T-helper 17 cell (primary cell): ENCODE data around the gene DCAF6. TPM values are rescaled to one million over a fixed set of nuclear protein-coding genes. Genes with fewer than 3 reads are reported as not detected.

Source experiments
- ATAC-seq: fragments of 150-1000 bp; cut with Tn5 transposase; 2 replicates; pipeline ENCODE4 v1.10.0; 2021; ENCODE audit warnings: mild to moderate bottlenecking, moderate library complexity
- DNase-seq, 3 donors: peaks; one replicate each; pipeline versions ENCODE4 v3.0.0 to v3.0.0-alpha.2; 2020 to 2021
- H3K9me3 ChIP-seq: one replicate; pipeline ENCODE4 v1.7.0; 2013; ENCODE audit warnings: low read length, mild to moderate bottlenecking; ENCODE audit not compliant: control insufficient read depth, poor library complexity, severe bottlenecking
- H3K27ac Mint-ChIP-seq: one replicate; pipeline ENCODE4 v1.8.0; 2022; ENCODE audit warnings: mild to moderate bottlenecking, moderate library complexity, mixed read lengths
- H3K27me3 Mint-ChIP-seq: one replicate; pipeline ENCODE4 v1.8.0; 2022; ENCODE audit warnings: mixed read lengths
- H3K36me3 Mint-ChIP-seq: one replicate; pipeline ENCODE4 v1.8.0; 2022; ENCODE audit warnings: low read depth, mixed read lengths
- H3K4me1 Mint-ChIP-seq: one replicate; pipeline ENCODE4 v1.8.0; 2022; ENCODE audit warnings: mild to moderate bottlenecking, mixed read lengths
- H3K4me3 Mint-ChIP-seq: one replicate; pipeline ENCODE4 v1.8.0; 2022; ENCODE audit warnings: mild to moderate bottlenecking, moderate library complexity, mixed read lengths
- total RNA-seq, 4 donors: library from RNA in 2 of 4; stranded (reverse) in 2 of 4; gene quantifications; one replicate each; pipeline ENCODE4 v1.2.3 and lab custom pipeline; 2022 to 2026

The DCAF6 gene
- total RNA-seq, 2 donors from 2014 or later: 24.1 to 26.9 TPM

DNA sequence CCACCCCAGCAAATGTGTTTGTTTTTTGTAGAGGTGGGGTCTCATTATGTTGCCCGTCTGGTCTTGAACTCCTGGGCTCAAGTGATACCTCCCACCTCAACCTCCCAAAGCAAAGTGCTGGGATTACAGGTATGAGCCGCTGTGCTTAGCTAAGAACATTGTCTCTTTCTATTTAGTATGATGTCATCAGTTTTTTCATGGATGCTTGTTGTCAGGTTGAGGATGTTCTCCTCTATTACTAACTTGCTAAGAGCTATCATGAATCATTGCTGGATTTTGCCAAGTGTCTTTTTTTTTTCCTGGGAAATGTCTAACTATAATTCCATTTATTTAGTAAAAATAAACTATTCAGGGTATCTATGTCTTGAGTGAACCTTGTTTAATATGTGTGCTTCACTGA lies 19.4 kb downstream of the DCAF6 start:
- no peaks in the 10 kb centered on the region for H3K9me3 ChIP-seq
- H3K4me1 Mint-ChIP-seq: peaks cover 19% of the 10 kb centered on the region

DNA sequence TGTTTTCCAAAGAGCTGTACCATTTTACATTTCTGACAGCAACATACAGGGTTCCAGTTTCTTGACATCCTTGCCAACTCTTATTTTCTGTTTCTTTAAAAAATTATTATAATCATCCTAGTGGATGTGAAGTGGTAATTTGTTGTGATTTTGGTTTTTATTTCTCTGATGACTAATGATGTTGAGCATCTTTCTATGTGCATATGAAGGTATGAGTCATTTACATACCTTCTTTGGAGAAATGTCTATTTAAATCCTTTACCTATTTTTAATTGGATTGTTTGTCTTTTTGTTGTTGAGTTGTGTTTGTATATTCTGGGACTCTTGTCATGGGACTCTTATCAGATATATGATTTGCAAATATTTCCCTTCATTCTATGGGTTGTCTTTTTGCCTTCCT lies 21.2 kb downstream of the DCAF6 start:
- DNase-seq: no peak
- Mint-ChIP-seq H3K27ac (peak overlapping the region; percentile 9), H3K27me3 (no peaks in the 10 kb centered on the region), H3K4me3 (no peak overlapping the region), H3K4me1 (peaks cover 14% of the 10 kb centered on the region), H3K36me3 (peaks cover 6% of the 10 kb centered on the region)
- no peaks in the 10 kb centered on the region for H3K9me3 ChIP-seq
- no peak for ATAC-seq

More for the DNA sequence above, 19.4 kb downstream of the DCAF6 start:
- H3K27me3 Mint-ChIP-seq: no peaks in the 10 kb centered on the region
- DNase-seq (no peak), ATAC-seq (no peak)
- H3K4me3 Mint-ChIP-seq: no peak overlapping the region
- no peak overlapping the region for H3K27ac Mint-ChIP-seq
- H3K36me3 Mint-ChIP-seq: peaks cover 7% of the 10 kb centered on the region

DNA sequence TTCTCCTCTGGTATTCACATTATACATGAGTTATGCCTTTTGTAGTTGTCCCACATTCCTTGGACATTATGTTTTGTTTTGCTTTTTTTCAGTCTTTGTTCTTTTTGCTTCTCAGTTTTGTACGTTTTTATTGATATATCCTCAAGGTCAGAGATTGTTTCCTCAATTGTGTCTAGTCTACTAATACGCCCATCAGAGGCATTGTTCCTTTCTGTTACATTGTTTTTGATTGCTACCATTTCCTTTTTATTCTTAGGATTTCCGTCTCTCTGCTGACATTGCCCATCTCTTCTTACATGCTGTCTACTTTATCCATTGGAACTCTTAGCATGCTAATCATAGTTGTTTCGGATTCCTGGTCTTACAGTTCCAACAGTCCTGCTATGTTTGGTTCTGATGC lies 28.2 kb downstream of the DCAF6 start:
- Mint-ChIP-seq H3K27me3 (no peaks in the 10 kb centered on the region), H3K4me3 (no peak overlapping the region), H3K36me3 (peaks cover 5% of the 10 kb centered on the region), H3K4me1 (peaks cover 8% of the 10 kb centered on the region), H3K27ac (no peak overlapping the region)
- H3K9me3 ChIP-seq: no peaks in the 10 kb centered on the region
- DNase-seq (no peak), ATAC-seq (no peak)

DNA sequence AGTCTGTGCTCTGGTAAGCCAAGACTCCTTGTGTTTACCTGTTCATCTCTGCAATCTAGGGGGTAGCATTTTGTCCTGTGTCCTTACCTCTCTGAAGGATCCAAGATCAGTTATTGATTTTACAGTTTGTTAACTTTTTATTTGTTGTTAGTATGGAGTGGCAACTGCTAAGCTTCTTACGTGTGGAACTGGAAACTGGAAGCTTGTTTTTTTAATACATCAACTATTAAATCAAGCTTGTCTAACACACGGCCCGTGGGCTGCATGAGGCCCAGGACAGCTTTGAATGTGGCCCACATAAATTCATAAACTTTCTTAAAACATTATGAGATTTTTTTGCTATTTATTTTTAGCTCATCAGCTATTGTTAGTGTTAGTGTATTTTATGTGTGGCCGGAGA lies 29.6 kb downstream of the DCAF6 start:
- peaks cover 5% of the 10 kb centered on the region for H3K36me3 Mint-ChIP-seq
- no peak overlapping the region for H3K4me3 Mint-ChIP-seq
- no peak for DNase-seq
- H3K4me1 Mint-ChIP-seq: peaks cover 8% of the 10 kb centered on the region
- H3K27ac Mint-ChIP-seq: peak overlapping the region; percentile 9
- ATAC-seq: no peak
- H3K9me3 ChIP-seq: no peaks in the 10 kb centered on the region
- no peaks in the 10 kb centered on the region for H3K27me3 Mint-ChIP-seq

DNA sequence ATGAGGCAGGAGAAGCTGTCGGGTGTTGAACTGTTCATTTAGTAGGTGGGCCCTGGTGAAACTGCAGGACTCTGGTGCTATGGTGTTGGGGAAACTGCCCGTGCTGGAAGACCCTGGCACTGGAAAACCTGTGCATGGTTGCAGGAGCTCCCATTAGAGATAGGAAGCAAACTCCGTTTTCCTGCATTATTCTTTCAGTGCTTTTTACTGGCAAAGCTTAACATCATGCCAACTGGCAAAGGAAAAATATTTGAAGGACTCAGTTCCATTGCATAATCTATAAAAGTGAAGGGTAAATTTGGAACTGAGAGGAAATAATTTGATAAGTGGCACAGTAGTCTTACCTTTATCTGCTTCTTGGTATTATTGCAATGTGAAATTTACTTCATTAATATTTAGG lies 32.1 kb downstream of the DCAF6 start:
- DNase-seq: no peak
- H3K27me3 Mint-ChIP-seq: no peaks in the 10 kb centered on the region

DNA sequence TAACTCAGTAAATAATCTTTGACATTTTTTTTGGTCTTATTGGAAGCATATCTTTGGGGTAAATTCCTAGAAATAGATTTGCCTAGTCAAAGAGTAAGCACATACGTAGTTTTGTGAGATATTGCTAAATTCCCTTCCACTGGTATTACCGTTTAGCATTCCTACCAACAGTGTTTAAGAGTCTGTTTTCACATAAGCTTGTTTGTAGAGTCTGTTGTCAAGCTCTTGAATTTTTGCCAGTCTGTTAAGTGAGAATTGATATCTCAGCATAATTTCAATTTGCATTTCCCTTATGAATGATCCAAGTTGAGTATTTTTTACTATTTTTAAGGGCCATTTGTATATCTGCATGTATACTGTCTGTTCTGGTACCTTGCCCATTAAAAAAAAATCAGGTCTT lies 37.3 kb downstream of the DCAF6 start:
- Mint-ChIP-seq H3K36me3 (peaks cover 8% of the 10 kb centered on the region), H3K27me3 (no peaks in the 10 kb centered on the region), H3K4me3 (no peak overlapping the region), H3K4me1 (peaks cover 4% of the 10 kb centered on the region), H3K27ac (no peak overlapping the region)
- H3K9me3 ChIP-seq: no peaks in the 10 kb centered on the region
- no peak for ATAC-seq
- DNase-seq: no peak

More for the DNA sequence above, 32.1 kb downstream of the DCAF6 start:
- H3K4me3 Mint-ChIP-seq: no peak overlapping the region
- ATAC-seq: no peak
- H3K9me3 ChIP-seq: no peaks in the 10 kb centered on the region
- peaks cover 9% of the 10 kb centered on the region for H3K4me1 Mint-ChIP-seq
- H3K27ac Mint-ChIP-seq: no peak overlapping the region
- peaks cover 3% of the 10 kb centered on the region for H3K36me3 Mint-ChIP-seq

DNA sequence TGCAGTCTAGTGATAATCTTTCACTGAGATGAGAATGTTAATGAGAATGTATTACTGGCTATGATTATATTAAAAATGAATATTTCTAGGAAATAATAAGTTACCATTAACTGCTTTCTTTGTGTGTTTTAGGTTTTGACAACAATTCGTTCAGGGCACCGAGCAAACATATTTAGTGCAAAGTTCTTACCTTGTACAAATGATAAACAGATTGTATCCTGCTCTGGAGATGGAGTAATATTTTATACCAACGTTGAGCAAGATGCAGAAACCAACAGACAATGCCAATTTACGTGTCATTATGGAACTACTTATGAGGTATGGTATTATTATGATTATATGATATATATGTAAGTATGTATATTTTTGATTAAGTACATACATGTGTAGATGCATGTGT lies 38.2 kb downstream of the DCAF6 start:
- ATAC-seq (no peak), DNase-seq (no peak)
- no peaks in the 10 kb centered on the region for H3K27me3 Mint-ChIP-seq
- H3K4me1 Mint-ChIP-seq: peaks cover 6% of the 10 kb centered on the region
- H3K4me3 Mint-ChIP-seq: no peak overlapping the region
- H3K9me3 ChIP-seq: no peaks in the 10 kb centered on the region
- no peak overlapping the region for H3K27ac Mint-ChIP-seq
- H3K36me3 Mint-ChIP-seq: peaks cover 8% of the 10 kb centered on the region

DNA sequence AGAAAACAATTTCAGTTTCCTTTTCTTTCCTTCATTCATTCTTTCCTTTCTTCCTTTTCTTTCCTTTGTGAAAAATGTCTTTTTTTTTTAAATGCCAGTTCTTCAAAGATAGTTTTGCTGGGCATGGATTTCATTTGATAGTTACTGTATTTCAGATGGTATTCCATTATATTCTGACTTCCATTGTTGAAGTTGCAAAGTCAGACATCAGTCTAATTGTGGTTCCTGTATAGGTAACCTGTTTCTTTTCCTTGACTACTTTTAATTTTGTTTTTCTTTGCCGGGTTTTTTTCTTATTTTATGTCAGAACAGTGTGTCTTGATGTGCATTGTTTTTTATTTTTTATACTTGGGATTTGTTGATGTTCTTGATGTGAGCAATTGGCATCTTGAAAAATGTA lies 40.8 kb downstream of the DCAF6 start:
- no peak overlapping the region for H3K4me3 Mint-ChIP-seq
- peaks cover 10% of the 10 kb centered on the region for H3K36me3 Mint-ChIP-seq
- H3K27ac Mint-ChIP-seq: no peak overlapping the region
- ATAC-seq (no peak), DNase-seq (no peak)
- H3K9me3 ChIP-seq: no peaks in the 10 kb centered on the region
- peaks cover 13% of the 10 kb centered on the region for H3K4me1 Mint-ChIP-seq
- no peaks in the 10 kb centered on the region for H3K27me3 Mint-ChIP-seq

DNA sequence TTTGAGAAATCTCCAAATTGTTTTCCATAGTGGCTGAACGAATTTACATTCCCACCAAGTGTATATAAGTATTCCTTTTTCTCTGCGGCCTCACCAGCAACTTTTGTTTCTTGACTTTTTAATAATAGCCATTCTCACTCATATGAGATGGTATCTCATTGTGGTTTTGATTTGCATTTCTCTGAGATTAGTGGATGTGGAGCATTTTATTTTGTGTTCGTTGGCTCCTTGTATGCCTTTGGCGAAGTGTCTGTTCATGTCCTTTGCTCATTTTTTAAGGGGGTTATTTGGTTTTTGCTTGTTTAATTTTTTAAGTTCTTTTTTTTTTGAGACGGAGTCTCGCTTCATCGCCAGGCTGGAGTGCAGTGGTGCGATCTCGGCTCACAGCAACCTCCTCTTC lies 45.5 kb downstream of the DCAF6 start:
- DNase-seq (no peak), ATAC-seq (no peak)
- peaks cover 16% of the 10 kb centered on the region for H3K4me1 Mint-ChIP-seq
- H3K9me3 ChIP-seq: no peaks in the 10 kb centered on the region
- H3K36me3 Mint-ChIP-seq: peaks cover 13% of the 10 kb centered on the region
- H3K4me3 Mint-ChIP-seq: no peak overlapping the region
- no peaks in the 10 kb centered on the region for H3K27me3 Mint-ChIP-seq
- no peak overlapping the region for H3K27ac Mint-ChIP-seq

DNA sequence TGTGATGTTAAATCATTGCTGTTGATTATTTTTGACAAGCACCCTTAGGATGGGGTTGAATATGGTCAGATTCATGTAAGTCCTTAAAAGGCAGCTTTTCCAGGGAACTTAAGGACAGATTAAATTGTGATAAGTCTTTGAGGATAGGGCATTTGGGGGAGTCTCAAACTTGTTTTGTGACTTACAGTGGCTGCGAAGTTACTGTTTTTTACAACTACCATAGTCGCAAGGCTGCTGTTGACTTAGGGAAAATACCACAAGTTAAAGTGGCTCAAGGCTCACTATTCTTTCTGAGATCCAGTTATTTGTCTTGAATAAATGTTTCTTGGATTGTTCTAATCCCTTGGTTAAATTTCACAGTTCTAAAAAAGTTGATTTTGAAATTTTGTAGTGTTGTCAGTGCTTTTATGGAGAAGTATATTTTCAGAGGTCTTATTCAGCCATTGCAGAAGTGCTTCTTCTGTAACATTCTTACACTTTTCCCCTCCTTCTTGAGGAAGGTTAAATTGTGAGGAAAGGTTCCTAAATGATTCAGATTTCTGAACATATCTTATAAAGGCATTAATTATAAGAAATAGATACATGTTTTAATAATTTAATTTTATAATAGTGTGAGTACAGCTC lies 47.4 kb downstream of the DCAF6 start:
- no peak overlapping the region for H3K27ac Mint-ChIP-seq

DNA sequence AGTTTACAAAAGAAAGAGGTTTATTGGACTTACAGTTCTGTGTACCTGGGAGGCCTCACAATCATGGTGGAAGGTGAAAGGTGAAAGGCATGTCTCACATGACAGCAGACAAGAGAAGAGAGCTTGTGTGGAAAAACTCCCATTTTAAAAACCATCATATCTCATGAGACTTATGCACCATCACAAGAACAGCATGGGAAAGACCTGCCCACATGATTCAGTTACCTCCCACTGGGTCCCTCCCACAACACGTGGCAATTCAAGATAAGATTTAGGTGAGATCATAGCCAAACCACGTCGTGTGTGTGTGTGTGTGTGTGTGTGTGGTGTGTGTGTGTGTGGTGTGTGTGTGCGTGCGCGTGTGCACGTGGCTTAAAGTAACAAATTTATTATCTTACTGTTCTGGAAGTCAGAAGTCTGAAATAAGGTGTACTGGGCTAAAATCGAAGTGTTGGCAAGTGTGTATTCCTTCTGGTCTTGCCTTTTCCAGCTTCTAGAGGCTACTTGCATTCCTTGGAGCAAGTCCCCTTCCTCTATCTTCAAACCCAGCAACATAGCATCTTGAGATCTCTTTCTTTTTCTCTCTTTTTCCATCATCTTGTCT lies 48.5 kb downstream of the DCAF6 start:
- H3K27ac Mint-ChIP-seq: no peak overlapping the region
- H3K9me3 ChIP-seq: no peaks in the 10 kb centered on the region
- DNase-seq: no peak

More for the DNA sequence above, 47.4 kb downstream of the DCAF6 start:
- DNase-seq (no peak), ATAC-seq (no peak)
- no peaks in the 10 kb centered on the region for H3K9me3 ChIP-seq
- Mint-ChIP-seq H3K27me3 (no peaks in the 10 kb centered on the region), H3K36me3 (peaks cover 4% of the 10 kb centered on the region), H3K4me1 (peaks cover 16% of the 10 kb centered on the region), H3K4me3 (no peak overlapping the region)

DNA sequence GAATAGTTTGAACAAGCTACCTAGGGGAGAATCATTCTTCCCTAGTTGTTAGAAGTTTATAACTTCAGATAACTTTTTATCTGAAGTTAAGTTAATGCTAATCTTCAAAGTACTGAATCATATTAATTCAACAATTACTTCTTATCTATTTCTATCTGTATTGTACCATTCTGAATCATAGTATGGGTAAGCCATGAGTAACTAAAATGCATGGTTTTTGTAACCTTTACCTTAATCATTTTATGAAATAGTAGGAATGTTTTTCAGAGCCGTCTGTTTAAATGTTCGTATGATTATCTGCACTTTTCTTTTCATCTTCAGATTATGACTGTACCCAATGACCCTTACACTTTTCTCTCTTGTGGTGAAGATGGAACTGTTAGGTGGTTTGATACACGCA lies 50.7 kb downstream of the DCAF6 start:
- no peaks in the 10 kb centered on the region for H3K27me3 Mint-ChIP-seq
- ATAC-seq (no peak), DNase-seq (no peak)
- peaks cover 2% of the 10 kb centered on the region for H3K36me3 Mint-ChIP-seq
- H3K4me3 Mint-ChIP-seq: no peak overlapping the region
- H3K27ac Mint-ChIP-seq: no peak overlapping the region
- peaks cover 9% of the 10 kb centered on the region for H3K4me1 Mint-ChIP-seq
- no peaks in the 10 kb centered on the region for H3K9me3 ChIP-seq

More for the DNA sequence above, 48.5 kb downstream of the DCAF6 start:
- Mint-ChIP-seq H3K36me3 (peaks cover 4% of the 10 kb centered on the region), H3K27me3 (no peaks in the 10 kb centered on the region), H3K4me1 (peaks cover 13% of the 10 kb centered on the region), H3K4me3 (no peak overlapping the region)
- ATAC-seq: no peak

DNA sequence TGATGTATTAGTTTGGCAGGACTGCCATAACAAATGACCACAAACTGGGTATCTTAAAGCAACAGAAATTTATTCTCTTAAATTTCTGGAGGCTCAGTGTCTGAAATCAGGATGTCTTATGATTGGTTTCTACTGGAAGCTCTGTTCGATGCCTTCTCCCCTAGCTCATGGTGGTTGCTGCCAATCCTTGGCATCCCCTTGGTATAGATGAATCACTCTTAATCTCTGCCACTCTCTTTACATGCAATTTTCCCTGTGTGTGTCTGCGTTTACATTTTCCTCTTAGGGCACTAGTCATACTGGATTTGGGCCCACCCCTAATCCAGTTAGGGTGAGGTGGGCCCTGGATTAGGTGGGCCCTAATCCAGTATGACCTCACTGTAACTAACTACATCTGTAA lies 55.1 kb downstream of the DCAF6 start:
- H3K36me3 Mint-ChIP-seq: peaks cover 7% of the 10 kb centered on the region
- DNase-seq: no peak
- H3K4me3 Mint-ChIP-seq: no peak overlapping the region
- peaks cover 8% of the 10 kb centered on the region for H3K4me1 Mint-ChIP-seq
- no peaks in the 10 kb centered on the region for H3K9me3 ChIP-seq
- no peak for ATAC-seq
- H3K27ac Mint-ChIP-seq: no peak overlapping the region
- no peaks in the 10 kb centered on the region for H3K27me3 Mint-ChIP-seq

DNA sequence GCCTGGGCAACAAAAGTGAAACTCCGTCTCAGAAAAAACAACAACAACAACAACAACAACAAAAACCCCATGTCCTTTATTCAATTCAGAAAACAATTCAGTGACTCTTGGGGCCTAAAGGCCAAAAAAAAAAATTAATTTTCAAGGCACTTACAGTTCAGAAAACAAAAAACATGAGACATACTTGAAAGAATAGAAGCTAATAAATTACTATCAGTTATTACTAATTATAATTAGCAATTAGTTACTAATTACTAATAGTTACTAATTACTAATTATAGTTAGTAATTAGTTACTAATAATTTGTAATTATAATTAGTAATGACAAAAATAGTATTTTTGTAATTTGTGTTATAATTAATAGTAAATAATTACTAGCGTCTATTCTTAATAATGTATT lies 57.2 kb downstream of the DCAF6 start:
- H3K27me3 Mint-ChIP-seq: no peaks in the 10 kb centered on the region
- DNase-seq: no peak
- H3K4me1 Mint-ChIP-seq: peaks cover 12% of the 10 kb centered on the region
- H3K9me3 ChIP-seq: no peaks in the 10 kb centered on the region
- peaks cover 12% of the 10 kb centered on the region for H3K36me3 Mint-ChIP-seq
- H3K4me3 Mint-ChIP-seq: no peak overlapping the region
- no peak overlapping the region for H3K27ac Mint-ChIP-seq
- ATAC-seq: no peak
